B cell (primary cell): Measurements from ENCODE around the gene VASN. TPM values are rescaled to one million over a fixed set of nuclear protein-coding genes. Genes with fewer than 3 reads are reported as not detected.

Experiments used
- ATAC-seq: fragments of 200-7000 bp; cut with Tn5 transposase; one replicate; pipeline ENCODE4 v1.10.0; 2021; ENCODE audit warnings: low read depth, mild to moderate bottlenecking, moderate number of reproducible peaks, moderate library complexity
- CTCF ChIA-PET: fragments of 350-600 bp; sonication (Branson Sonifier 250); formaldehyde crosslinking; loops from one replicate; lab custom pipeline; 2021; ENCODE audit warnings: antibody characterized with exemption, inconsistent platforms; lab: Charles Lee
- POLR2A ChIA-PET: fragments of 350-600 bp; sonication (Branson Sonifier 250); formaldehyde crosslinking; loops from one replicate; lab custom pipeline; 2021; ENCODE audit warnings: antibody characterized with exemption; lab: Charles Lee
- DNase-seq: peaks from one replicate; pipeline ENCODE4 v3.0.0; 2013
- H2AFZ ChIP-seq: 2 replicates; pipeline ENCODE4 v1.6.1; 2012; ENCODE audit warnings: mild to moderate bottlenecking, low read depth, low read length; ENCODE audit not compliant: insufficient read depth, poor library complexity, severe bottlenecking
- H3K27ac ChIP-seq, 2 donors: 1 replicate in 1 of 2; 2 replicates in 1 of 2; pipeline ENCODE4 v1.5.1; 2012 to 2013; ENCODE audit warnings: low read length in 2 of 2, mild to moderate bottlenecking in 2 of 2, moderate library complexity in 1 of 2
- H3K27me3 ChIP-seq, 4 experiments: fragments of 200-600 bp in 1 of 4; sonication (generic) in 1 of 4; replicated peaks in 1 of 4; 1 replicate in 2 of 4; 2 replicates in 2 of 4; pipeline versions ENCODE4 v1.6.1 to v1.7.0; 2013 to 2016; ENCODE audit warnings: low read length in 3 of 4, mild to moderate bottlenecking in 2 of 4, mixed read lengths in 1 of 4, moderate library complexity in 1 of 4; ENCODE audit not compliant: insufficient read depth in 4 of 4, control insufficient read depth in 3 of 4; ENCODE audit errors: control extremely low read depth in 1 of 4
- H3K36me3 ChIP-seq, 2 experiments: replicated peaks in 1 of 2; 1 replicate in 1 of 2; 2 replicates in 1 of 2; pipeline versions ENCODE4 v1.6.1 to v1.7.1; 2013; ENCODE audit warnings: low read length in 1 of 2; ENCODE audit not compliant: insufficient read depth in 2 of 2, control insufficient read depth in 1 of 2; ENCODE audit errors: control extremely low read depth in 1 of 2, extremely low read depth in 1 of 2
- H3K4me1 ChIP-seq, 2 donors: fragments of 200-600 bp in 1 of 2; sonication (generic) in 1 of 2; 1 replicate in 1 of 2; 2 replicates in 1 of 2; pipeline versions ENCODE4 v1.5.1 to v1.6.1; 2013 to 2017; ENCODE audit warnings: low read length in 2 of 2; ENCODE audit not compliant: control insufficient read depth in 2 of 2, insufficient read depth in 2 of 2
- H3K4me2 ChIP-seq: replicated peaks from 2 replicates; pipeline ENCODE3; 2012; ENCODE audit warnings: mild to moderate bottlenecking, low read depth, low read length; ENCODE audit not compliant: poor library complexity, severe bottlenecking
- H3K4me3 ChIP-seq, 5 experiments: fragments of 200-600 bp in 1 of 5; sonication (generic) in 1 of 5; 1 replicate in 3 of 5; 2 replicates in 2 of 5; pipeline versions ENCODE4 v1.5.1 to v1.7.0; 2011 to 2016; ENCODE audit warnings: low read length in 4 of 5, mild to moderate bottlenecking in 4 of 5, low read depth in 2 of 5, control low read depth in 1 of 5, moderate library complexity in 1 of 5; ENCODE audit not compliant: insufficient read depth in 1 of 5; ENCODE audit errors: control extremely low read depth in 1 of 5, extremely low read depth in 1 of 5
- H3K79me2 ChIP-seq: fragments of 200-600 bp; sonication (generic); one replicate; pipeline ENCODE4 v1.6.0; 2016; ENCODE audit warnings: low read length; ENCODE audit not compliant: control insufficient read depth, insufficient read depth
- H3K9ac ChIP-seq: fragments of 200-600 bp; sonication (generic); 2 replicates; pipeline ENCODE4 v1.6.1; 2017; ENCODE audit warnings: mild to moderate bottlenecking, low read length, moderate library complexity
- H3K9me3 ChIP-seq, 3 donors: one replicate each; pipeline versions ENCODE4 v1.6.1 to v1.7.1; 2013; ENCODE audit warnings: low read length in 2 of 3; ENCODE audit not compliant: control insufficient read depth in 2 of 3, insufficient read depth in 1 of 3; ENCODE audit errors: control extremely low read depth in 1 of 3
- H4K20me1 ChIP-seq: 2 replicates; pipeline ENCODE4 v1.6.0; 2012; ENCODE audit warnings: mild to moderate bottlenecking, low read length; ENCODE audit not compliant: insufficient read depth, control insufficient read depth, poor library complexity, severe bottlenecking
- H3K27ac Mint-ChIP-seq: one replicate; pipeline ENCODE4 v1.8.0; 2021; ENCODE audit warnings: mixed read lengths
- H3K27me3 Mint-ChIP-seq: one replicate; pipeline ENCODE4 v1.8.0; 2021; ENCODE audit warnings: mixed read lengths
- H3K4me1 Mint-ChIP-seq: one replicate; pipeline ENCODE4 v1.8.0; 2021; ENCODE audit warnings: mixed read lengths
- H3K4me3 Mint-ChIP-seq: one replicate; pipeline ENCODE4 v1.8.0; 2021; ENCODE audit warnings: mixed read lengths
- H3K9me3 Mint-ChIP-seq: one replicate; pipeline ENCODE4 v1.8.0; 2022; ENCODE audit warnings: mixed read lengths; ENCODE audit not compliant: insufficient read depth
- CTCF ChIP-seq: fragments of 200-600 bp; IDR thresholded peaks from one replicate; pipeline ENCODE4 v1.8.0; 2022; ENCODE audit warnings: antibody characterized with exemption, mild to moderate bottlenecking
- EZH2 ChIP-seq: IDR thresholded peaks from 2 replicates; pipeline ENCODE4 v1.6.1; 2012; ENCODE audit warnings: borderline replicate concordance, low read depth, mild to moderate bottlenecking, moderate library complexity, low read length; ENCODE audit not compliant: insufficient read depth, poor library complexity, severe bottlenecking
- WGBS: methylation state at CpG from one replicate; pipeline ENCODE4 v1.1.5; 2013; ENCODE audit warnings: missing lambda C conversion rate; ENCODE audit not compliant: insufficient coverage; 5-methylcytosine and 5-hydroxymethylcytosine counted together
- intact Hi-C: fragments of 100-400 bp; cut with micrococcal nuclease; formaldehyde crosslinking; loops from one replicate; pipeline ENCODE4 v1.10.0; 2022
- polyA plus RNA-seq: library from polyadenylated mRNA; depleted of rRNA; stranded (reverse); fragments of >200 nt; gene quantifications from 2 replicates; pipeline ENCODE4 v1.2.3, GENCODE V29; 2012
- total RNA-seq, 2 donors: library from RNA; stranded (reverse); fragments of 120-200 nt in 1 of 2; gene quantifications; 1 replicate in 1 of 2; 2 replicates in 1 of 2; pipeline versions ENCODE4 v1.2.3 to v1.2.4, GENCODE V29; 2013 to 2022

VASN gene
- total and polyA plus RNA-seq, 2 donors (not counting 1 experiment from before 2014, with no cell fraction given) = 0.57 to 0.76 TPM

DNA sequence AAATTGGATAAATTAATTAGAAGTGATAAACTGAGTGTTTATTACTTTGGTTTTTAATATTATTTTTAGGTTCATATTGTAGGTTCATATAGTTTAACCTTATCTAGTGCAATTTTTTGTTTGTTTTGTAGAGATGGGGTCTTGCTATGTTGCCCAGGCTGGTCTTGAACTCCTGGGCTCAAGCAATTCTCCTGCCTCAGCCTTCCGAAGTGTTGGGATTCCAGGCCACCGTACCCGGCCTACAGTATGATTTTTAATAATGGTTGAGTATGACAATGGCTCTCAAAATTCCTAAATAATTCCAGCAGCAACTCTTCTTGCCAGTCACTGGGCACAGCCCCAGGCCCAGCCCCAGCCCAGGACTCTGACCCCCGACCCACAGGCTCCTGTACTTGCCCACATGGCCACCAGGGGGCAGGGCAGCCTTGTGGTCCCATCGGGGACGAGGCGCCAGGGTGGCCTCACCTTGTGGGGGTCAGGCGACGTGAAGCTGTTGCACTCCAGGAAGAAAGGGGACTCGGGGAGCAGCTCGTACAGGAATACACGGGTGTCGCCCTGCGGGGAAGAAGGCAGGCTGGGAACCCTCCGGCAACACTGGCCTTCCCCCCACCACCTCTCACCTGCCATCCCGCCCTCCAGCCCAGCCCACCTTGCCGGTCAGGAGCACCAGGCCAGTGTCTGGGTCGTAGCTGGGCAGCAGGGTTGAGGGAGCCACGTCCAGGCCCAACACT lies 12.7 kb upstream of the VASN start:
- 76% methylated on average over 12 of the region's 19 CpGs for WGBS
- CTCF ChIA-PET = interaction anchor here (0.6 to 5.6 kb wide), 20 partner anchors 9 to 733 kb away, joined by 3 to 112 read pairs (median 4); no protein-coding TSS in a partner anchor

More for the DNA sequence above, 12.7 kb upstream of the VASN start:
- peaks cover 1 to 67% of the 10 kb centered on the region in 2 experiments for H3K36me3 ChIP-seq
- no peaks in the 10 kb centered on the region for H3K27me3 ChIP-seq
- Mint-ChIP-seq H3K9me3 (no peaks in the 10 kb centered on the region), H3K27ac (no peak overlapping the region), H3K4me3 (no peak overlapping the region), H3K4me1 (peaks cover 6% of the 10 kb centered on the region), H3K27me3 (no peaks in the 10 kb centered on the region)
- no peak overlapping the region for H3K4me3 ChIP-seq
- H4K20me1 ChIP-seq = peaks cover 40% of the 10 kb centered on the region
- no peak overlapping the region for H3K4me2 ChIP-seq
- H3K27ac ChIP-seq = no peak overlapping the region
- DNase-seq = peak; percentile 73
- POLR2A ChIA-PET = interaction anchor here (1.2 kb wide), 1 partner anchor 43 kb away, joined by 3 read pairs; no protein-coding TSS in a partner anchor
- TF ChIP-seq CTCF (peak; percentile 95), EZH2 (no peak)
- intact Hi-C loops = loop anchor here (1.0 kb wide), 2 partner anchors 43 to 189 kb away; no protein-coding TSS in a partner anchor
- H3K4me1 ChIP-seq = peaks cover 0 to 18% of the 10 kb centered on the region in 2 donors
- ATAC-seq = peak; percentile 77
- no peak overlapping the region for H2AFZ ChIP-seq
- no peak overlapping the region for H3K9ac ChIP-seq
- H3K9me3 ChIP-seq = peaks cover 0 to 3% (median 0%) of the 10 kb centered on the region in 3 donors
- H3K79me2 ChIP-seq = no peaks in the 10 kb centered on the region
